Vein endothelial cell (primary cell): Measurements from ENCODE around the gene C6orf141. TPM values are rescaled to one million over a fixed set of nuclear protein-coding genes. Genes with fewer than 3 reads are reported as not detected.

Experiments
- total RNA-seq: library from RNA; depleted of rRNA; stranded (reverse); fragments of >200 nt; gene quantifications from 2 replicates; pipeline ENCODE4 v1.2.3, GENCODE V29; 2012

C6orf141 gene
- 30.7 and 34.2 TPM in 2 replicates for total RNA-seq

GRCh38 chr6:49550492-49551077 lies at the start of gene C6orf141:
TSS of gene C6orf141 (plus strand) at chr6:49550668. CDS start at chr6:49550793, 125 bp downstream.

Other genes starting within 250 kb of the C6orf141 start
- 10.1 and 13.4 TPM in 2 replicates for gene MMUT, start 87.4 kb upstream of the C6orf141 start, total RNA-seq
- 4.2 and 7.8 TPM in 2 replicates for gene CENPQ, start 87.3 kb upstream of the C6orf141 start, total RNA-seq
- not detected in 2 replicates for gene GLYATL3, start 50.7 kb upstream of the C6orf141 start, total RNA-seq
- gene RHAG, start 86.2 kb downstream of the C6orf141 start, total RNA-seq, result not detected in 2 replicates
- not detected in 2 replicates for gene CRISP2, start 162.9 kb downstream of the C6orf141 start, total RNA-seq
- not detected in 2 replicates for gene CRISP3, start 193.7 kb downstream of the C6orf141 start, total RNA-seq
- not detected in 2 replicates for gene PGK2, start 236.6 kb downstream of the C6orf141 start, total RNA-seq